Measurements from ENCODE around the gene CST6. TPM values are rescaled to one million over a fixed set of nuclear protein-coding genes. Genes with fewer than 3 reads are reported as not detected.
"Not testable (repeated sequence)": the region's sequence is repeated elsewhere in the genome, so short reads cannot be mapped to it uniquely, and the experiment has no call there.

CST6 gene
- total and polyA plus RNA-seq, 4 donors: not detected

- Histone ChIP-seq H3K27ac (ENCODE audit: low read depth in 1 of 2, low read length in 2 of 2) (no peak overlapping the region), H3K4me1 (ENCODE audit: control insufficient read depth in 4 of 4, insufficient read depth in 4 of 4, low read length in 3 of 4) (peaks cover 0 to 7% (median 3%) of the 10 kb centered on the region in 4 donors), H3K36me3 (ENCODE audit: control insufficient read depth in 4 of 4, insufficient read depth in 3 of 4, low read depth in 1 of 4, low read length in 3 of 4) (no peaks in the 10 kb centered on the region), H3K27me3 (ENCODE audit: control insufficient read depth in 4 of 4, insufficient read depth in 4 of 4, low read length in 3 of 4) (no peaks in the 10 kb centered on the region), H3K4me3 (ENCODE audit: low read depth in 1 of 3, low read length in 3 of 3) (no peak overlapping the region), H3K9me3 (ENCODE audit: control insufficient read depth in 4 of 4, low read length in 3 of 4) (no peaks in the 10 kb centered on the region), H3K9ac (ENCODE audit: low read depth in 1 of 2, low read length in 2 of 2) (no peak overlapping the region)
- 86% methylated on average over 25 of the region's 25 CpGs for WGBS
- no peak for TF ChIP-seq REST (IDR thresholded peaks at IDR 0.05)
- TF ChIP-seq CTCF (IDR thresholded peaks at IDR 0.05; ENCODE audit: low read depth, low read length, missing input control): no peak
- TF ChIP-seq MAX (IDR thresholded peaks at IDR 0.05): no peak
- TF ChIP-seq HNF4G (IDR thresholded peaks at IDR 0.05): no peak
- DNase-seq (ENCODE audit: low spot score): no peak
Measured at GRCh38 chr11:66020618-66021357, 9.0 kb downstream of the CST6 start.

- H3K36me3 ChIP-seq (ENCODE audit: control insufficient read depth in 4 of 4, insufficient read depth in 3 of 4, low read depth in 1 of 4, low read length in 3 of 4): no peaks in the 10 kb centered on the region
- peaks cover 0 to 7% (median 2%) of the 10 kb centered on the region in 4 donors for H3K4me1 ChIP-seq (ENCODE audit: control insufficient read depth in 4 of 4, insufficient read depth in 4 of 4, low read length in 3 of 4)
- H3K27me3 ChIP-seq (ENCODE audit: control insufficient read depth in 4 of 4, insufficient read depth in 4 of 4, low read length in 3 of 4): no peaks in the 10 kb centered on the region
- peak; percentile 88 for DNase-seq (ENCODE audit: low spot score)
- no peak overlapping the region for H3K9ac ChIP-seq (ENCODE audit: low read depth in 1 of 2, low read length in 2 of 2)
- H3K9me3 ChIP-seq (ENCODE audit: control insufficient read depth in 4 of 4, low read length in 3 of 4): no peaks in the 10 kb centered on the region
- WGBS: 15% methylated on average over 46 of the region's 46 CpGs
- TF ChIP-seq RAD21 (IDR thresholded peaks at IDR 0.05) (peak; percentile 72 to 79), ZBTB33 (IDR thresholded peaks at IDR 0.05) (no peak), CTCF (IDR thresholded peaks at IDR 0.05; ENCODE audit: low read depth, low read length, missing input control) (peak; percentile 85)
- no peak overlapping the region for H3K4me3 ChIP-seq (ENCODE audit: low read depth in 1 of 3, low read length in 3 of 3)
- H3K27ac ChIP-seq (ENCODE audit: low read depth in 1 of 2, low read length in 2 of 2): no peak overlapping the region
Measured at GRCh38 chr11:66022401-66023185, 10.8 kb downstream of the CST6 start.

- H3K9me3 ChIP-seq (ENCODE audit: control insufficient read depth in 4 of 4, low read length in 3 of 4); H3K4me1 ChIP-seq (ENCODE audit: control insufficient read depth in 4 of 4, insufficient read depth in 4 of 4, low read length in 3 of 4); H3K4me3 ChIP-seq (ENCODE audit: low read depth in 1 of 3, low read length in 3 of 3); H3K36me3 ChIP-seq (ENCODE audit: control insufficient read depth in 4 of 4, insufficient read depth in 3 of 4, low read depth in 1 of 4, low read length in 3 of 4); H3K9ac ChIP-seq (ENCODE audit: low read depth in 1 of 2, low read length in 2 of 2); H3K27ac ChIP-seq (ENCODE audit: low read depth in 1 of 2, low read length in 2 of 2); H3K27me3 ChIP-seq (ENCODE audit: control insufficient read depth in 4 of 4, insufficient read depth in 4 of 4, low read length in 3 of 4); DNase-seq (ENCODE audit: low spot score): not testable (repeated sequence)
- WGBS: 79% methylated on average over 5 of the region's 5 CpGs
Measured at GRCh38 chr11:66023186-66023440, 11.3 kb downstream of the CST6 start.

Measured in liver (tissue), 9 donors.